Smooth muscle cell of the coronary artery (primary cell): ENCODE measurements around the gene LEMD2. TPM values are rescaled to one million over a fixed set of nuclear protein-coding genes. Genes with fewer than 3 reads are reported as not detected.

Source experiments
- total RNA-seq: library from RNA; depleted of rRNA; stranded (reverse); fragments of >200 nt; gene quantifications from 2 replicates; pipeline ENCODE4 v1.2.3, GENCODE V29; 2014; ENCODE audit warnings: low replicate concordance

The LEMD2 gene
- total RNA-seq, result 28.1 and 37.6 TPM in 2 replicates

GRCh38 chr6:33788694-33789549 is at the start of gene LEMD2:
Gene LEMD2, minus strand, starts transcription at chr6:33789130. Its CDS starts 14 bp downstream, at chr6:33789116.

DNA sequence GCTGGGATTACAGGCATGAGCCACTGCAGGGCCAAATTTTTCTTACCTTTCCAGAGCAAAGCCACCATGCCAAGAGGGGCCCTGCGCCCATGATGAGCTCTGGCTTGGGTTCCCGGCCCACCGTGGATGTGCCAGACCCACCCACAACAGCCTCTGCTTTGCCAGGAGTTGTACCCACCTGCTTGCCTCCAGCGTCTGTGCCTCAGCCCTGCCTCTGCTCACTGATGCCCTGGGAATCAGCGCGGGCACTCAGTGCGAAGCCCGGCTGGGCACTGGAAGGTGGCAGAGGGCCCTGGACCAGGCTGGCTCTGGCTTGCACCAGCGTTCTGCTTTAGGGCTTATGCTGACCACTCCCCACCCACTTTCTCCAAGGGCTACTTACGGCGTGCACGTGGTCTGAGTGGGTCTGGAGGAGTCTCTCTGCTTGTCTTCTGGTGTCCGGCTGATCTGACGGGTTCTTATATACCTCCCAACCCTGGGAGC is 14.7 kb upstream of the LEMD2 start, which contains the start of gene MLN:
MLN (minus strand) TSS at position 433 of the 483 bp plus-strand sequence. CDS start 2,840 bp downstream, outside the sequence.

GRCh38 chr6:33746651-33747100 is 42.3 kb downstream of the LEMD2 start, which contains the start of gene IP6K3:
Gene IP6K3, minus strand, starts transcription at chr6:33746905. Its CDS starts 11,429 bp downstream, at chr6:33735476.

Other genes with a start within 250 kb of the LEMD2 start
- 10.5 and 19.7 TPM in 2 replicates for gene BAK1, start 208.9 kb downstream of the LEMD2 start, total RNA-seq
- gene ITPR3, start 167.8 kb downstream of the LEMD2 start, total RNA-seq, result 14.4 and 42.9 TPM in 2 replicates
- gene UQCC2, start 77.4 kb downstream of the LEMD2 start, total RNA-seq, result 14.7 and 33.9 TPM in 2 replicates
- 0.30 TPM in 1 of 2 replicates, not detected in the other for gene IP6K3, start 42.2 kb downstream of the LEMD2 start, total RNA-seq
- gene MLN, start 14.9 kb upstream of the LEMD2 start, total RNA-seq, result not detected in 2 replicates